Smooth muscle cell (in vitro differentiated cells): ENCODE measurements around the gene EXTL1. TPM values are rescaled to one million over a fixed set of nuclear protein-coding genes. Genes with fewer than 3 reads are reported as not detected.
A peak's percentile ranks its signal among the peaks of the same experiment; 100 is the strongest.

Experiments used
- DNase-seq: peaks from one replicate; lab custom pipeline; 2025; ENCODE audit not compliant: unreplicated experiment; lab: John Stamatoyannopoulos, UW
- H2AFZ ChIP-seq: fragments of 200-600 bp; sonication (generic); 2 replicates; pipeline ENCODE4 v1.6.0; 2016; ENCODE audit warnings: antibody characterized with exemption, low read depth, mild to moderate bottlenecking
- H3F3A ChIP-seq: fragments of 200-600 bp; sonication (generic); 2 replicates; pipeline ENCODE4 v1.6.0; 2017; ENCODE audit warnings: antibody characterized with exemption, low read depth
- H3K27ac ChIP-seq: fragments of 200-600 bp; sonication (generic); 2 replicates; pipeline ENCODE4 v1.5.1; 2016; ENCODE audit warnings: low read depth, mild to moderate bottlenecking
- H3K27me3 ChIP-seq: fragments of 200-600 bp; sonication (generic); 2 replicates; pipeline ENCODE4 v1.6.1; 2016; ENCODE audit warnings: low read depth, mild to moderate bottlenecking
- H3K36me3 ChIP-seq: fragments of 200-600 bp; sonication (generic); 2 replicates; pipeline ENCODE4 v1.5.1; 2016; ENCODE audit warnings: low read depth
- H3K4me1 ChIP-seq: fragments of 200-600 bp; sonication (generic); 2 replicates; pipeline ENCODE4 v1.5.1; 2016; ENCODE audit warnings: low read depth
- H3K4me2 ChIP-seq: fragments of 200-600 bp; sonication (generic); 2 replicates; pipeline ENCODE4 v1.6.0; 2016; ENCODE audit warnings: mild to moderate bottlenecking
- H3K4me3 ChIP-seq: fragments of 200-600 bp; sonication (generic); 2 replicates; pipeline ENCODE4 v1.5.1; 2016; ENCODE audit warnings: mild to moderate bottlenecking
- H3K79me2 ChIP-seq: fragments of 200-600 bp; sonication (generic); 2 replicates; pipeline ENCODE4 v1.6.0; 2016; ENCODE audit warnings: low read depth, mild to moderate bottlenecking
- H3K9ac ChIP-seq: fragments of 200-600 bp; sonication (generic); 2 replicates; pipeline ENCODE4 v1.6.0; 2016; ENCODE audit warnings: low read depth
- H3K9me3 ChIP-seq: fragments of 200-600 bp; sonication (generic); replicated peaks from 2 replicates; pipeline ENCODE4 v1.5.1; 2016; ENCODE audit warnings: low read depth
- H4K20me1 ChIP-seq: fragments of 200-600 bp; sonication (generic); 2 replicates; pipeline ENCODE4 v1.6.0; 2016; ENCODE audit warnings: low read depth
- WGBS: methylation state at CpG from one replicate; pipeline ENCODE4 v1.1.7; 2016; ENCODE audit warnings: low lambda C conversion rate; 5-methylcytosine and 5-hydroxymethylcytosine counted together
- polyA plus RNA-seq: library from polyadenylated mRNA; unstranded; fragments of >200 nt; fragmentation: Nextera tagmentation; extraction: Ambion mirVana; gene quantifications from 2 replicates; pipeline ENCODE4 v1.2.1, GENCODE V29; 2016
- total RNA-seq: library from RNA; depleted of rRNA; stranded (reverse); fragments of >200 nt; gene quantifications from 2 replicates; pipeline ENCODE4 v1.2.3, GENCODE V29; 2014
- TF ChIP-seq, protein P1 (sequence below): fragments of 200-600 bp; sonication (generic); IDR thresholded peaks from 2 replicates; pipeline ENCODE4 v1.5.1; 2017; ENCODE audit warnings: borderline replicate concordance, mild to moderate bottlenecking, antibody characterized with exemption; ENCODE audit not compliant: insufficient read depth, poor library complexity, severe bottlenecking

The EXTL1 gene
- total and polyA plus RNA-seq, 2 experiments from 2014 or later = 11.2 to 25.8 TPM

DNA sequence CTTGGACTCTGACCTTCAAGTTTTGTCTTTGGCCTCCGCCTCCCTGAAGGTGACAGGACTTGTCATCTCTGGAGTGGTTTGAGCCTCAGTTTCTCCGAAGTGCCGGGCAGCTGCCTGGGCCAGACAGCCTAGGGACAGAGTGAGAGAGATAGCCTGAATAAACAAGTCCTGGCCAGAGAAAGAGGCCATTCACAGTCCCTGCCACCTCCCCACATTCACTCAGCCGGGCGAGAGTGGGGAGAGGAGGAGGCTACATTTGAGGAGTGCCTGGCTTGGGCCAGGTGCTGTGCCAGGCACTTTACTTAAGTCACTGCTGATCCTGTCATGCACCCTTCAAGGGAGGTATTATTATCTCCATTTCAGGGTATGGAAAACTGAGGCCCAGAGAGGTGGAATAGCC lies 3.5 kb downstream of the EXTL1 start:
- peaks cover 22% of the 10 kb centered on the region for H3K4me1 ChIP-seq
- no peaks in the 10 kb centered on the region for H4K20me1 ChIP-seq
- TF ChIP-seq, protein P1, sequence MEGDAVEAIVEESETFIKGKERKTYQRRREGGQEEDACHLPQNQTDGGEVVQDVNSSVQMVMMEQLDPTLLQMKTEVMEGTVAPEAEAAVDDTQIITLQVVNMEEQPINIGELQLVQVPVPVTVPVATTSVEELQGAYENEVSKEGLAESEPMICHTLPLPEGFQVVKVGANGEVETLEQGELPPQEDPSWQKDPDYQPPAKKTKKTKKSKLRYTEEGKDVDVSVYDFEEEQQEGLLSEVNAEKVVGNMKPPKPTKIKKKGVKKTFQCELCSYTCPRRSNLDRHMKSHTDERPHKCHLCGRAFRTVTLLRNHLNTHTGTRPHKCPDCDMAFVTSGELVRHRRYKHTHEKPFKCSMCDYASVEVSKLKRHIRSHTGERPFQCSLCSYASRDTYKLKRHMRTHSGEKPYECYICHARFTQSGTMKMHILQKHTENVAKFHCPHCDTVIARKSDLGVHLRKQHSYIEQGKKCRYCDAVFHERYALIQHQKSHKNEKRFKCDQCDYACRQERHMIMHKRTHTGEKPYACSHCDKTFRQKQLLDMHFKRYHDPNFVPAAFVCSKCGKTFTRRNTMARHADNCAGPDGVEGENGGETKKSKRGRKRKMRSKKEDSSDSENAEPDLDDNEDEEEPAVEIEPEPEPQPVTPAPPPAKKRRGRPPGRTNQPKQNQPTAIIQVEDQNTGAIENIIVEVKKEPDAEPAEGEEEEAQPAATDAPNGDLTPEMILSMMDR = no peak
- H3K79me2 ChIP-seq = peaks cover 4% of the 10 kb centered on the region
- H2AFZ ChIP-seq = no peak overlapping the region
- H3K9me3 ChIP-seq = no peaks in the 10 kb centered on the region
- no peak overlapping the region for H3K4me3 ChIP-seq
- no peak overlapping the region for H3K9ac ChIP-seq
- no peaks in the 10 kb centered on the region for H3K27me3 ChIP-seq
- WGBS = 91% methylated on average over 5 of the region's 5 CpGs
- no peak overlapping the region for H3K27ac ChIP-seq
- no peaks in the 10 kb centered on the region for H3K36me3 ChIP-seq
- H3F3A ChIP-seq = peaks cover 8% of the 10 kb centered on the region
- no peak for DNase-seq
- peak overlapping the region; percentile 86 for H3K4me2 ChIP-seq

- peaks cover 21% of the 10 kb centered on the region for H3K4me1 ChIP-seq
- H3F3A ChIP-seq = peaks cover 8% of the 10 kb centered on the region
- no peak overlapping the region for H3K4me3 ChIP-seq
- H3K9ac ChIP-seq = no peak overlapping the region
- H3K79me2 ChIP-seq = peaks cover 4% of the 10 kb centered on the region
- TF ChIP-seq, protein P1 = no peak
- WGBS = 93% methylated on average over 5 of the region's 5 CpGs
- H3K4me2 ChIP-seq = peak overlapping the region; percentile 86
- H4K20me1 ChIP-seq = no peaks in the 10 kb centered on the region
- no peak overlapping the region for H3K27ac ChIP-seq
- H3K9me3 ChIP-seq = no peaks in the 10 kb centered on the region
- DNase-seq = no peak
- no peak overlapping the region for H2AFZ ChIP-seq
- no peaks in the 10 kb centered on the region for H3K36me3 ChIP-seq
- no peaks in the 10 kb centered on the region for H3K27me3 ChIP-seq
Measured at GRCh38 chr1:26025517-26025916, 3.9 kb downstream of the EXTL1 start.

DNA sequence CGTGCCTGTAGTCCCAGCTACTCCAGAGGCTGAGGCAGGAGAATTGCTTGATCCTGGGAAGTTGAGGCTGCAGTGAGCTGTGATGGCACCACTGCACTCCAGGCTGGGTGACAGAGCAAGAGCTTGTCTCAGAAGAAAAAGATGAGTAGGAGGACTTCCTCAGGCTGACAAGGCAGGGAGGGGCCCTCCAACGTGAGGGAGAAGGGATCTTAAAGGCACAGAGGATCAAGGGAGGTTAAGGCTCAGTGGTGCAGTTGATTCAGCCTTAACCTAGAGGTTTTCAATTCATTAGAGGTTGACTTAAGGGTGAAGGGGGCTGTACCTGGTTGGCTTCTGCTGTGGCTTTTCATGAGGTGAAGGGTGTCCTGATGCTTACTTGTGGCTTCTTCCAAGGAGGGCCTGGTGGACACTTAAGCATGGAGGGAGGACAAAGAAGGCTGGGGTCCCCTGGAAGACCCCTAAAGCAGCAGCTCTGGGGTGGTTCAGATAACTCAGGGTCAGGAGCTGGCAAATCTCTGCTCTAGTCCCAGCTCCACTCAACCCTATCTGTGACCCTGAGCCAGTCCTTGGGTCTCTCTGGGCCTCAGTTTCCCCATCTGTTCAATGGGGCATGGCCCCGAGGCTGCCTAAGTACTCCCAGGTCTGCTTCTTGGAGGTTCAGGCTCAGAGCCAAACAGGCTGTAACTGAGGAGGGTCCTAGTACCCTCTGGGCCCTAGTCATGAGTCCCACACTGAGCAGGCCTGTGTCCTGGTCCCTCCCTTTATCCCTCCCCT lies 6.3 kb downstream of the EXTL1 start:
- Histone ChIP-seq H3F3A (peaks cover 4% of the 10 kb centered on the region), H3K27me3 (no peaks in the 10 kb centered on the region), H4K20me1 (no peaks in the 10 kb centered on the region), H3K4me1 (peaks cover 5% of the 10 kb centered on the region), H3K4me2 (peak overlapping the region; percentile 17), H2AFZ (no peak overlapping the region), H3K9ac (no peak overlapping the region), H3K36me3 (no peaks in the 10 kb centered on the region), H3K4me3 (no peak overlapping the region), H3K79me2 (no peaks in the 10 kb centered on the region), H3K9me3 (no peaks in the 10 kb centered on the region), H3K27ac (no peak overlapping the region)
- no peak for DNase-seq
- 49% methylated on average over 3 of the region's 3 CpGs for WGBS
- TF ChIP-seq, protein P1 = no peak
